CD4-positive, alpha-beta T cell treated with Interferon alpha-2 for 1 hour (primary cell): ENCODE measurements around the gene TOM1L2.
A peak's percentile ranks its signal among the peaks of the same experiment; 100 is the strongest.
"Not testable (repeated sequence)": the region's sequence is repeated elsewhere in the genome, so short reads cannot be mapped to it uniquely, and the experiment has no call there.

Experiments
- DNase-seq, 2 donors: peaks; one replicate each; pipeline ENCODE4 v3.0.0-alpha.2; 2020 to 2022

TOM1L2 gene

DNA sequence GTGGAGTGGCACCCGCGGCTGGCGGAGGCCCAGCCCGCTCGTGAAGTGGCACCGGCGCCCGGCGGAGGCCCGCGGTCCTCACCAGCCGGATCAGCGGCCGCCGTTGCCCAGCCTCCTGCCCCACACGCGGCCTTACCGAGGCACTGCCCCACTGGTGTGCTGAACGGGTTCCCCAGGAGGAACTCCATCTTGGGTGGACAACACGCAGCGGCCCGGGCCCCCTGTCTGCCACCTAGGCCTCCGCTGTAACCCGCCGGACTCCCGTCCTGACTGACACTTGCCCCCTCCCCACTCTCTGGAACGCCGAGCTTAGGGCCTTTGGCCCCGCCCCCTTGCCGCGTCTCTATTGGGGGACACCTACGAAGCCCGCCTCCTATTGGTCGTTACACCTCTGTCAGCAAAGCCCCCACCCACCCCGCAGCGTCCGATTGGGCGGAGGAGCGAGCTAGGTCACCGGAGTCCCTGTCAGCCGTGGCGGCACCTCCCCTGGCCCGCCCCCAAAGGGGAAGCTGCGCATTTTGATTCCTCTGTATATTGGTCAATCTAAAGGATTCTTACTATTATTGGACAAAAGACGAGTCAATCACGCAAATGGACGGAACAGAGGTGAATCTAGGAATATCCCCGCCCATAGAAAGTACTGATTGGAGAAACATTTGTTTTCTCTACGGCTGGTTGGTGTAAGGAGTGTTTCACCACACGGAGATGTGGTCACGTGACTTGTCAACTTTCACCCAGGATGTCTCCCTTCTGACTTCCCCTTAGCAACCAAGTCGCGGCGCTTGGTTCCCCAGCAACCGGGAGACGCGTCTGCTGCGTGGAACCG lies at the start of gene TOM1L2, which contains the start of gene DRC3:
TOM1L2 (minus strand) TSS at position 275 of the 826 bp plus-strand sequence; CDS start at position 188, 87 bp downstream.
DRC3 (plus strand) TSS at position 737 of the 826 bp plus-strand sequence. CDS start 4,737 bp downstream, outside the sequence.
- DNase-seq, result peak; percentile 100

DNA sequence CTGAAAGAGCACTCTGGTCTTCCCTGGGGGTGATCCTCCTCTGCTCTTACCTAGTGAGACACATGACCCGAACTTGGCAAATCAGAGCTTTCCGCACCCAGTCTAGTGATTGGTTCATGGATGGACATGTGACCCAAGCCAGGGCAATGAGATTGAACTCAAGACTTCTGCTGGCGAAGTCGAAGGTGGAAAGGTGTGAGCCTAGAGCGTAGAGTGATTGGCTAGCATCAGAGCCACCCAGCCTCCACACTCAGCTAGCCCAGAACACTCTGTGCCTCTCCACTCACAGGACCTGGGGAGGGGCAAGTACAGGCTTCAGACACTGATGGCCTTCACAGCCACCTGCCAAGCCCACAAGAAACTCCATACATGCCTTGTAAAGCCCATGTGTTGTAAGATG lies 49.2 kb upstream of the TOM1L2 start:
- DNase-seq, result no peak

GRCh38 chr17:18020971-18021370 lies 48.8 kb upstream of the TOM1L2 start:
- no peak for DNase-seq

- DNase-seq, result no peak
These were observed 47.6 kb upstream of the TOM1L2 start for GRCh38 chr17:18019838-18020154.

DNA sequence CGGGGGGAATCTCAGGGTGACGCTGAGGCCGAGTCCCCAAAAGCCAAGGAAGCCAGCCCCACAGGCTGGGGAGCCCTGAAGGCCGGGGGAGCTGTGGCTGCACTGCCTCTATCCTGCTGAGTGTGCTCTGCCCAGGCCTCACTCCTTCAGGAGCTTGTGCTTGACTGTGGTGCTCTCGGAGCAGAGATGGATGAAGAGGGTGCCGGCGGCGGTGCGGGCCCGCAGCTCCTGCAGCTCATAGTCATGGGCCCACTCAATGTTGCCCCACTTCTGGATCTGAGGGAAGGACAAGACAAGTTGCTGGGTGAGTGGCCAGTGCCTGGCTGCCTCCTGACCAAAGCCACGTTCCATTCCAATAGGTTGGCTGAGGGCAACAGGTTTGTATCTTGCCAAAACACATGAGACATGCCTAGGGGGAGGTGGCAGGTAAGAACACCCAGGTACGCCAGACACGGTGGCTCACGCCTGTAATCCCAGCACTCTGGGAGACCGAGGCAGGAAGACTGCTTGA lies 46.3 kb upstream of the TOM1L2 start:
- no peak for DNase-seq

DNA sequence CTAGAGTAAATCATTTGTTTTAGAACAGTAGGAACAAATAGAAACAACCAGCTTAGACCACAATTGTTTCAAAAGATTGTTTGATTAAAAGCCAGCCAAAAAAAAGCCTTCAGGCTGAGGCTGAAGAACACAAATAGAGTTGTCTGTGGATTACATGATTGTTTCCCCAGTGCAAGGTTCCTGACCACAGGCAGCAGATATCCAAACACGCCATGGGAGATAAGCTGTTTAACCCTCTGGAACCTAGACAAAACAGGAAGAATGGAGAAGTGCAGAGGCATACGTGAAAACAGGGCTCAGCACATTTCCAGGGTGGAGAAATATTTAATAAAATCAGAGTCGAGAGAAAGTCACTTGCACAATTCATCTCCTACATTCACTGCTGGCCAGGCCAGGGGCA lies 45.8 kb upstream of the TOM1L2 start:
- DNase-seq, result no peak

DNA sequence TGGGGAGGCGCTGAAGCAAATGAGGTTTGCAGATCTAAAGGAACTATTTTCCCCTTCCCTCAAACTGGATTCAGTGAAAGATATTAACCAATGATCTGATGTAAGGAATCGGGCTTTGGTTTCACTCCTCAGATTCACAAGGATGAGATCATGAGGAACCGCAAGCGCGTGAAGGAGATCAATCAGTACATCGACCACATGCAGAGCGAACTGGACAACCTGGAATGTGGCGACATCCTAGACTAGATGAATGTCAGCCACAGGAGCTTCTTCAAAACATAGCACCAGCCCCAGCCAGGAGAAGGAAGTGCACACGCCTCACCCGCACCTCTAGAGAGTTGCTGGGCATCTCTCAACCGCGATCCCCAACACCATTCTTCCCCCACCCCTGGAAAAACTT lies 44.2 kb upstream of the TOM1L2 start:
- DNase-seq, result no peak

DNA sequence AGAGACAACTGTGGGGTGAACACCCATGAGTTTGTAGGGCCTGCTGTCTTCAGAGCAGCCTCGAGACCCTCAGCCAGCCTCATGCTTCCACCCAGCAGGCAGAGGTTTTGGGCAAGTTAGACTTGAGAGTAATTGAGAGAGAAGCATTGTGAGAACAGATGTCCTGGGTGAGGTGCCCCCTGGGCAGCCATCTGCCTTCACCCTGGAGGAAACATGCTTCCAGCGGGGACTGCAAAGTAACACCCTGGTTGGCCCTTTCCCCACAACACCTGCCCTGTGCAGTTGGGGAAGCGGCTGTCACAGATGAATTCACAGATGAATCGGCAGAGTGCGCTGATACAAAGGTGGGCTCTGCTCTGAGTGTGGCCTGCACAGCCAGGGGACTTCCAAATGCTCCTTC lies 43.4 kb upstream of the TOM1L2 start:
- DNase-seq, result no peak

DNA sequence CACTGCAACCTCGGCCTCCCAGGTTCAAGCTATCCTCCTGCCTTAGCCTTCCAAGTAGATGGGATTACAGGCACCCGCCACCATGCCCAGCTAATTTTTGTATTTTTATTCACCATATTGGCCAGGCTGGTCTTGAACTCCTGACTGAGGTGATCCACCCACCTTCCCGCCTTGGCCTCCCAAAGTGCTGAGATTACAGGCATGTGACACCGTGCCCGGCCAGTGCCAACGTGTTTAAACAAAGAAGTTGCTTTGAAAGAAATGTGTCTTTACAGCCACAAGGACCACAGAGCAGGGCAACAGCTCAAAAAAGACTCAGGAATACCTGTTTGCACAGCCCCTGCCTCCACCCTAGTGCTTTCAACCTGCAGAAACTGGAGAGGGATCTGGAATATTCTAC lies 41.8 kb upstream of the TOM1L2 start:
- no peak for DNase-seq

DNA sequence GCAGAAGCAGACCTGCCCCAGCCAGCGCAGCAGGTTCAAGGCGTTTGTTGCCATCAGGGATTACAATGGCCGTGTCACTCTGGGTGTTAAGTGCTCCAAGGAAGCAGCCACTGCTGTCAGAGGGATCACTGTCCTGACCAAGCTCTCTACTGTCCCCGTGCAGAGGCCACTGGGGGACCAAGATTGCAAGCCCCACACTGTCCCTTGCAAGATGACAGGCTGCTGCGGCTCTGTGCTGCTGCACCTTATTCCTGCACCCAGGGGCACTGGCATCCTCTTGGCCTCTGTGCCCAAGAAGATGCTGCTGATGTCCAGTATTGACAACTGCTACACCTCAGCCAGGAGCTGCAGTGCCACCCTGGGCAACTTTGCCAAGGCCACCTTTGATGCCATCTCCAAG lies 39.1 kb upstream of the TOM1L2 start:
- DNase-seq, result no peak

DNA sequence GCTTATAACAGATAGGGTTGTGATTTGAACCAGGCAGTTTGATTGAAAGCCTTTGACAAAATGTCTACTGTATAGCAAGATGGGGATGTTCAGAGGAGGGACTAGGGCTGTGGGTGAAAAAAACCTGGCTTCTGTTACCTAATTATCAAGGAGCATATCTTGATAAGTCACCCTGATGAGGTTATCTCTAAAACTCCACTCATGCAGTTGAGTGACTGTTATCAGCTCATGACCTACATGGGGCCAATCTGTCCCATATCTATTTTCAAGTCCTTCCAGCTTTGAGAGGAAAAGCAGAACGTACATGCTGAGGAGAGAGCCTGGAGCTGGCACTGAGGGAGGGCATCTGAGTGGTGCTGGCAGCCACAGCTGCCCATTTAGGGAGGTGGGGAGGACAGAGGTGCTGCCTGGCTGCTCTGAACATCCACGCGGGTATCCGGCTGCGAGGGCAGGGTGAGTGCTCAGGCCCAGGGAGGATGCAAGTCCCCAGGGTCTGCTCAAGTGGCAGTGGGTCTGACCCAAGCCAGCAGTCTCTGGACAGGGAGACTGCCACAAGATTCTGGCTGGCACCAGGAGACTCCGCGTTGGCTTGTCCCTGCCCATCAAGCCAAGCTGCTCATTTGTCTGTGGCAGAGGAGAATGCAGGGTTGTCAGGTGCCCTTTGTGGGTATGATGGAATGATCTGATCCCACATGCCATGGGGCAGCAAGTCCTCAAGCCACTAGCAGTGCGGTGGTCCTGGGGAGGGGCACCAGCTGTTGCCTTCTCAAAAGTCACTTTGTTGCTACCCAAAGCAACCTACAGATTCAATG lies 37.6 kb upstream of the TOM1L2 start:
- DNase-seq, result no peak

DNA sequence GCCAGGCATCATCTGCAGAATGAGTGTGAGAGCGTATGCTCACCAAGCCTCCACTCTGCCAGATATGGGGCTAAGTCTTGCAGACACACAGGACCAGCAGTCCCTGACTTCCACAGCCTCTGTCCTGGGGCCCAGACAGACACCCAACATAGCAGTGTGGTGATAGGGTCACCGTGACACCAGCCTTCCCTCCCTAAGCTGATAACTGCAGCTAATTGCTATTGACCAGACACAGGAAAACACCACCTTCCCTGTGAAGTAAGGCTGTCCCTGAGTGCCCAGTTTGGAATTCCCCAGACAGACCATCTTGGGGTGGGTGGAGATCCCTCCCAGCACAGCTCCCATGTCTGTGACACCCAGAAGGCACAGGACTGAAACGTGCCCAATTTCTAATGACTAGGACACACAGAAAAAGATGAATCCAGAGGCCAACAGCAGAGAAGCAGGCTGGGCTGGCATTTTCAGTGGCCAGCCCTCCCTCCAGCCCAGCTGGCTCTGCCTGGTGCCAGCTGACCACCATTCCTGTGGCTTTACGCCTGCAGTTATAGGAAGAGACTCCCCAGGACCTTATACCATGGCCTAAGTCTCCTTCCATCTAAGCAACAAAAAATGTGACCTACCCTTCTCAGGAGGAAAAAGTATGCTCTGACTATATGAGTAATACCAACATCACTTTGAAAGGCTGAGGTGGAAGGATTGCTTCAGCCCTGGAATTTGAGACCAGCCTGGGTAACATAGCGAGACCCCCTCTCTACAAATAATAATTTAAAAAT lies 36.5 kb upstream of the TOM1L2 start:
- DNase-seq, result no peak

GRCh38 chr17:18006495-18007239 lies 34.5 kb upstream of the TOM1L2 start:
- no peak for DNase-seq

DNA sequence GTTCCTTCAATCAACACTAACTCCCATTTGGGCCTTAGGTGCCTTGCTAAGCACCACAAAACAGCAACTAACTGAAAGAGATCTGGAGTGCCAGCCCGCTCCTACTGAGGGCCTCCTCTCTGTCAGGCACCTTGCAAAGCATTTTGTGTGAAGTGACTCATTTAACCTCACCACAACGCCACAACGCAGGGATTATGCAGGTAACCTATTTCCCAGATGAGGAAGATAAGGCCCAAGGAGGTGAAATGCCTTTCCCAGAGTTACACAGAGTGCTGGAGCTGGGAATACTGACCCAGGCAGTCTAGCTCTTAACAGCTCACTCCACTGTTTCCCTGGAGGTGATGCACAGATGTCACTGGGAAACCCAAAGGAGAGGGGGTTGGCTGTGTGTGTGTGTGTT lies 33.3 kb upstream of the TOM1L2 start:
- no peak for DNase-seq

- DNase-seq, result no peak
These were observed 32.7 kb upstream of the TOM1L2 start for GRCh38 chr17:18004884-18005305.

GRCh38 chr17:18004345-18004744 lies 32.1 kb upstream of the TOM1L2 start:
- DNase-seq, result no peak

DNA sequence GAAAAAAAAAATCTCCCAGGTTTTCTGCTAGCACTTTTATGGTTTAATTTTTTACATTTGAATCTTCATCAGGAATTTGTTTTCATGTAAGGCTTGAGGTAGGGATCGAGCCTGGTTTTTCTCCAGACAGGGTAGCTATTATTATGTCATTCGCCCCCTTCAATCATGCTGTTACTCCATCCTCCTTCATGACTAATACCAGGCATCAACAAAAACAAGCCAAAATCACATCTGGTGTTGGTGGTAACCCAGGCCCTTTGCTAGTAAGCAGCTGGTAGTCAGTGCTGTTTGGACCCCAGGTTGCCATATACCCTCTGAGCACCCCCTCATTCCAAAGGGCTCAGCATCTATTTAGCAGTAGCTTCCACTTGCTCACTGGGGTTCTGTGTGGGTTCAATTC lies 30.0 kb upstream of the TOM1L2 start:
- no peak for DNase-seq

- DNase-seq, result no peak
These were observed 27.8 kb upstream of the TOM1L2 start for GRCh38 chr17:18000030-18000408.

GRCh38 chr17:17999364-18000029 lies 27.3 kb upstream of the TOM1L2 start:
- no peak for DNase-seq

GRCh38 chr17:17998934-17999333 lies 26.7 kb upstream of the TOM1L2 start:
- DNase-seq, result no peak

DNA sequence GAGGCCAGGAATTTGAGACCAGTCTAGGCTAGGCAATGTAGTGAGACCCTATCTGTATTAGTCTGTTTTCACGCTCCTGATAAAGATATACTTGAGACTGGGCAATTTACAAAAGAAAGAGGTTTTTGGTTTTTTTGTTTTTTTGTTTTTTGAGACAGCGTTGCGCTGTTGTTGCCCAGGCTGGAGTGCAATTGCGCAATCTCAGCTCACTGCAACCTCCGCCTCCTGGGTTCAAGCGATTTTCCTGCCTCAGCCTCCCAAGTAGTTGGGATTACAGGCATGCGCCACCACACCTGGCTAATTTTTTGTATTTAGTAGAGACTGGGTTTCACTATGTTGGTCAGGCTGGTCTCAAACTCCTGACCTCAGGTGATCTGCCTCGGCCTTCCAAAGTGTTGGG lies 23.7 kb upstream of the TOM1L2 start:
- not testable (repeated sequence) for DNase-seq
